Measurements from ENCODE around the gene FUCA1.
"Not testable (repeated sequence)": the region's sequence is repeated elsewhere in the genome, so short reads cannot be mapped to it uniquely, and the experiment has no call there.

Gene FUCA1

DNA sequence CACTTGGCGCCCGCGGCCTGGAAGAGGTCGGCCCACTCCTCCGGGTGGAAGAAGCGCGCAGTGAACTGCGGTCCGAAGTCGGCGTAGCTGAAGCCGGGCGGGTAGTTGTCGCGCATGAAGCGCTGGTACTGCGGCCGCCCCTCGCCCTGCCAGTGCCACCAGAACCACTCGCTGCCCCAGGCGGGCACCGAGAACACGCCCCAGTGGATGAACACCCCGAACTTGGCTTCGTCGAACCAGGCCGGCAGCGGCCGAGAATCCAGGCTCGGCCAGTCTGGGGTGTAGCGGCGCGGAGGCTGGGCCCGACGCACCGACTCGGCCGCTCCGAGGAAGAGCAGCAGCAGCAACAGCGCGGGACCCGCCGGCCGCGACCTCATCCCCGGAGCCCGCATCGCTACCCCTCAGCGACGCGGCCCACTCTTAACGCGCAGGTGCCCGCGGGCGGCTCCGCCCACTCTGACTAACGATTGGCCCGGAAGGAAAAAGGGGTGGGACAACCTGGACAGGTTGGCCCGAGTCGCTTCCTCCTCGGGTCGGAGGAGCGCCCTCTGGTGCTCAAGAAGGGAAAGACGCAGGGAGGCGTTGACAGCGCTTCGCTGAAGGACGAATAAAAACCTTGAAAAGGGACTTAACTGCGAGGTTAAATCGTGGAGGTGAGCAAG is at the start of gene FUCA1:
TSS of gene FUCA1 (minus strand) at position 396 of the 662 bp plus-strand sequence. CDS start at position 392, 4 bp downstream.
- peak; percentile 98 for DNase-seq

- peak; percentile 69 for DNase-seq
Observed at GRCh38 chr1:23916209-23917131, 48.4 kb upstream of the FUCA1 start.

DNA sequence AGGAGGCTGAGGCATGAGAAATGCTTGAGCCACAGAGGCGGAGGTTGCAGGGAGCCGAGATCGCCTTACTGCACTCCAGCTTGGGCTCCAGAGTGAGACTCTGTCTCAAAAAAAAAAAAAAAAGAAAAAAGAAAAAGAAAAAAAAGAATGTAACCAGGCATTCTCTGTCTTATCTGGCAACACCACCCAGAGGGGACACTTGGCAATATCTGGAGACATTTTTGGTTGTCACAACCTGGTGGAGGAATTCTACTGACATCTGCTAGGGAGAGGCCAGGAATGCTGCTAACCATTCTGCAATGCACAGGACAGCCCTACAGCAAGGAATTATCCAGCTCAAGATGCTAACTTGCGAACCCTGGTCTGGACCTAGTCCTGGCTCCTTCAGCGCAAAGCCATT is 47.4 kb upstream of the FUCA1 start:
- DNase-seq: no peak

GRCh38 chr1:23914921-23915320 is 46.8 kb upstream of the FUCA1 start:
- DNase-seq: no peak

DNA sequence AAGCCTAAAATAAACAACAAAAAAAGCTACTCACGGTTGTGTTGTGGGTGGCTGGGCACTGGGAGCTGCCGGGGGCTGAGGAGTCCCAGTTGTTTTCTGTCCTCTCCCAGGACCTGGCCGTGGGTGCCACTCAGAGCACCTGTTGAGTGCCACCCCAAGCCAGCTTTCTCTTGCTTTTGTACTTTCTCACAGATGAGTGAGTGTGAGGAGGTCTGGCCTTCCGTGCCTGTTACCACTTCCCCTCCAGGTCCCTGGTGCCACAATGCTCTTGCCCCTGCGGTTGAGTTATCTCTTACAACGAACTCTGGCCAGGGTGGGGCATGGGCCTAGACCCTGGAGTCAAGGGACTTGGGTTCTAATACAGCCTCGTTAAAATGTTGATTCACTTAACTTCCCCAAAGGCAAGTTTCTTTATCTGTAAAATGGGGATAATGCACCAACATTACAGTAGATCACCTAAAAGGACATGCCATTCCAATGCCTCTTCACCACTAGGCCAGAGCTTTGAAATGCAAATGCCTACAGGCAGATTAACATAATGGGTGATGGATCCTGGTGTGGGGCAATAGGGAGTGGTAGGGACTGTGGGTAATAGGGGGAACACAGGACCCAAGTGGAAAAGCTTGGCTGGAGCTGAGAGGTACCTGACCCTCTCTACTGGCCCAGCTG is 45.3 kb upstream of the FUCA1 start, which contains the start of gene CNR2:
TSS of gene CNR2 (minus strand) at position 151 of the 669 bp plus-strand sequence. CDS start 37,745 bp downstream, outside the sequence.
- peak; percentile 38 for DNase-seq

GRCh38 chr1:23911921-23912320 is 43.8 kb upstream of the FUCA1 start:
- no peak for DNase-seq

GRCh38 chr1:23910553-23911246 is 42.6 kb upstream of the FUCA1 start:
- peak; percentile 22 for DNase-seq

- DNase-seq: no peak
Observed at GRCh38 chr1:23910144-23910543, 42.1 kb upstream of the FUCA1 start.

- no peak for DNase-seq
Observed at GRCh38 chr1:23909412-23909811, 41.3 kb upstream of the FUCA1 start.

DNA sequence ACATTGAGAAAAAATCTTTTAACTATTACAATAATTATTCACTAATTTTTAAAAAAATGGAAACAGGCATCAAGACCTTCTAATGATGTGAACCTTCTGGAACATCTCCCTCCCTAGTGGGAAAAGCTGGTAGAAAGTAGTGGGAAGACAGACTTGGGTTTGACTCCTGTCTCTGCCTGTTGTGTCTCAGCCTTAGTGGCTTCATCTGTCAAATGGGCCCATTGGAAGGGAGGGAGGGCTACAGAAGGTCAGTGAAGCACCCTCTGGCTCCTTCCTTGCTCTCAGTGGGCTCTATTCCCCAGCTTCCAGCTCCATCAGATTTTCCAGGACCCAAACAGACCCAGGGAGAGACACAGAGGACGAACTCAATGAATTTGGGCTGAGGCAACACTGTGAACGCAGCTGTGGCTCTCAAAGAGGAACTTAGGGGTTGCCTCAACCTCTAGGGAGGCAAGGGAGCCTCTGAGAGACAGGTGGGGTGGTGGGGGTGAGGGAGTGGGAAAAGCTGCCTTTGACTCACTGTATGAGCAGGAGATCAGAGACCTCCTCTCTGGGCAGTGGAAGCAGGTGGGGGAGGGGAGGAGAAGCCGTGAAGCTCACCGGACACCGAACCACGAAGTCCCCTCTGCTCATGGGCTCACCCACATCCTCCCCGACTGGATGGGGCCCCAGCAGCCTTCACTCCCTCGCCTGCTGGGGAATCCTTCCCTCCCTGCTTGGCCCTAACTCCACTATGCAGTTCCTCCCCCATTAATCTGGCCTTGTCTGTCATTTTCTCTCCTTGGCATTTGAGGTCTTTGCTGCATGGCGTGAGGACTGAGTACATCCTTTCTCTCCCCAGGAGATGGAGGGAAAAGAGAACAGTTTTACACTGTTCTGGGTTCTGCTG is 40.6 kb upstream of the FUCA1 start:
- DNase-seq: peak; percentile 27

DNA sequence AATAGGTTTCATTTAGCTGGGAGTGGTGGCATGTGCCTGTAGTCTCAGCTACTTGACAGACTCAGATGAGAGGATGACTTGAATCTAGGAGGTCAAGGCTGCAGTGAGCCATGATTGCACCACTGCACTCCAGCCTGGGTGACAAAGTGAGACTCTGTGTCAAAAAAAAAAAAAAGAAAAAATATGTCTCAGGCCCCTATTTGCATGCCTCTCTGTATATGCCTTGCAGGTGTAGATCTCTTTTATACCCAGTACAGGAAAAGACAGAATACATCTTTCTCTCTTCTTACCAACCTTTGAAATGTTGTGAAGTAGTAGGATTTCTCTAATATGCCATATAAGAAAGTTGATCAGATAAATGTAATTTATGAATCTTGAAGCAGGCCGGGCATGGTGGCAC is 38.6 kb upstream of the FUCA1 start:
- DNase-seq: no peak

DNA sequence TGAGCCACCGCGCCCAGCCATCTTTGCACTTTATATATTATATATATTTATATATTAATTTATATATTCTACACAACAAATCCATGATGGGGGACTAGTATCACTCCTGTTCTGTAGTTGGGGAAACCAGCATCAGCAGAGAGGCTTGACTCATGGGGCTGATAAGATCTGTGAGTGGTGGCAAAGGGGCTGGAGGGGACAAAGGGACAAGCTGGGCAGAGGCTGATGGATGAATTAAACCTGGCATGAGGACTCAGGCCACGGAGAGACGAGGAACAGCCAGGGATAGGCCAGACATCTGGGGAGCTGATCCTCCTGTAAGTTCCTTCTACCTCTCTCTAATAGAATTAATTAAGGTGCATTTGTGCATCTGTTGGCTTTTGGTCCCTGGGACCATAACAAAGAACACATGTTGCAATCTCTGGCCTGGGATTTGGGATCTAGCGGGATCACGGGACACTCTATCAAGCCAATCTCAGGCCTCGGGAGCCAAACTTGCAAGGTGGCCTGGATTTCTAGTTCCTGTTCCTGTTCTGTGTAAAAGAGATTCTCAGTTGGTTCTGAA is 37.5 kb upstream of the FUCA1 start:
- no peak for DNase-seq

DNA sequence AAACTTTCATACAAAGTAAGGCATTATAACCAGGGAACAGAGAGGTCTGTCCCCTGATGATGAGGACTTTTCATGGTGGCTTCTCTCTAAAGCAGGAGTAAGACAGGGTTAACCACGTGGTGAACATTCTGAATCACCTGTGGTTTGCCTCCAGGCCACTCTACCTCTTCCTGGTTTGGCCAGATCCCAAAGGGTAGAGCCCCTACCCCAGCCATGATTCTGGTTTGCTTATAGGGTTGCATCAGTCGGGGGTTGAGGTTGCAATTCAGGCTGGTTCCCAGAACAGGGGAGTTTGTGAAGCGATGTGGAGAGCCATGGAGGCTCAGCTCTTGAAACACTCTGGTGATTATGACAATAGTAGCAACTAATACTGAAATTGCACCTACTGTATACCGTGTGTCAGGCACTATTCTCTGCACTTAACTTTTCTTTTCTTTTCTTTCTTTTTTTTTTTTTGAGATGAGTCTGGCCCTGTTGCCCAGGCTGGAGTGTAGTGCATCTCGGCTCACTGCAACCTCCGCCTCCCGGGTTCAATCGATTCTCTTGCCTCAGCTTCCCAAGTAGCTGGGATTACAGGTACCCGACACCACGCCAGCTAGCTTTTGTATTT is 36.8 kb upstream of the FUCA1 start:
- DNase-seq: no peak

GRCh38 chr1:23903754-23904153 is 35.7 kb upstream of the FUCA1 start:
- DNase-seq: no peak

DNA sequence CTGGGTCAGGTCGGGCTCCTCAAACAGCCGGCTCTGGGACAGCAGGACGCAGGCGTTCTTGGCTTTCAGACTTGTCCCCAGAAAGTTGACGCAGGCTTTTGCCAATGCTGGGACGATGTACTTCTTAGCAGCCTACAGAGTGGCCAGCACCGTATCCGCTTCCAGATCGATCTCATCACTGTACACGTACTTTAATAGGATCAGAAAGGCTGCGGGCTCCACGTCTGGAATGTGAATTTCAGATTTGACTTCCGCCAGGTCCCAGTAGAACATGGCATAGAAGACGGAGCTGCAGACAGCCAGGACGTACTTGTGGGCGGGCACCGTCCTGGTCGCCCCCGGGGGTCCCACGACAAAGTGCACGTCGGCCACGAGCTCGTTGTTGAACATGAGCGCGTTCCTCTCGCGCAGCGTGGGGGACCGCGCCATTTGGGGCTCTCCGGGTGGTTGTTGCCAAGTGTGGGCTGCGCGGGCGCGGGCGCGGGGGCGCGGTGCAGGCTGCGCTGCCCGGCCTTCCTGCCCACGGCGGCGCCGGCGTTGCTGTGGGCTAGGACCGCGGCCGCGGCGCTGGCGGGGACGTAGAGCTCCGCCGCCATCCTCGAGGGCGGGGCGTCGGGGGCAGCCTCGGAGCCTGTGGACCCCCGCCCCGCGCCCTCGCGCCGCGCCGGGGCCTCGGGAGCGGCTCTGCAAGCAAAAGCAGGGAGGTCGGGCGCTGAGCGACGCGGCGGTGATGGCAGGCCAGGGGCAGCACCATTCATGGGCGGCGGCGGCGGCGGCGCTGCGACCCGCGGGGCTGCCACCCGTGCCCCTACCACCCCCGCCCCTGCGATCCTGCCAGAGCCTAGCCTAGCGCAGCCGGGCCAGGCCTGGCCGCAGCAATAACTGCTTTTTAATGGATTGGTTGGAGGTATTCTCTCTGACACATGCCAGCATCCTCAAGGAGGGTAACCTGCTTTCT is 34.5 kb upstream of the FUCA1 start:
- DNase-seq: no peak

GRCh38 chr1:23900017-23900416 is 31.9 kb upstream of the FUCA1 start:
- not testable (repeated sequence) for DNase-seq

GRCh38 chr1:23899070-23899469 is 31.0 kb upstream of the FUCA1 start:
- DNase-seq: no peak

- no peak for DNase-seq
Observed at GRCh38 chr1:23897083-23897482, 29.0 kb upstream of the FUCA1 start.

GRCh38 chr1:23896491-23896890 is 28.4 kb upstream of the FUCA1 start:
- no peak for DNase-seq

- no peak for DNase-seq
Observed at GRCh38 chr1:23895993-23896392, 27.9 kb upstream of the FUCA1 start.
